Measurements from ENCODE around the gene UTS2.

- TF ChIP-seq, protein P1, sequence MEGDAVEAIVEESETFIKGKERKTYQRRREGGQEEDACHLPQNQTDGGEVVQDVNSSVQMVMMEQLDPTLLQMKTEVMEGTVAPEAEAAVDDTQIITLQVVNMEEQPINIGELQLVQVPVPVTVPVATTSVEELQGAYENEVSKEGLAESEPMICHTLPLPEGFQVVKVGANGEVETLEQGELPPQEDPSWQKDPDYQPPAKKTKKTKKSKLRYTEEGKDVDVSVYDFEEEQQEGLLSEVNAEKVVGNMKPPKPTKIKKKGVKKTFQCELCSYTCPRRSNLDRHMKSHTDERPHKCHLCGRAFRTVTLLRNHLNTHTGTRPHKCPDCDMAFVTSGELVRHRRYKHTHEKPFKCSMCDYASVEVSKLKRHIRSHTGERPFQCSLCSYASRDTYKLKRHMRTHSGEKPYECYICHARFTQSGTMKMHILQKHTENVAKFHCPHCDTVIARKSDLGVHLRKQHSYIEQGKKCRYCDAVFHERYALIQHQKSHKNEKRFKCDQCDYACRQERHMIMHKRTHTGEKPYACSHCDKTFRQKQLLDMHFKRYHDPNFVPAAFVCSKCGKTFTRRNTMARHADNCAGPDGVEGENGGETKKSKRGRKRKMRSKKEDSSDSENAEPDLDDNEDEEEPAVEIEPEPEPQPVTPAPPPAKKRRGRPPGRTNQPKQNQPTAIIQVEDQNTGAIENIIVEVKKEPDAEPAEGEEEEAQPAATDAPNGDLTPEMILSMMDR (IDR thresholded peaks at IDR 0.05): no peak
- TF ChIP-seq ZFX (IDR thresholded peaks at IDR 0.05; ENCODE audit: borderline replicate concordance): no peak
Measured at GRCh38 chr1:7838714-7839113, 14.2 kb downstream of the UTS2 start.
